ENCODE data around the gene PHACTR2. TPM values are rescaled to one million over a fixed set of nuclear protein-coding genes. Genes with fewer than 3 reads are reported as not detected.
A peak's percentile ranks its signal among the peaks of the same experiment; 100 is the strongest.
"Not testable (repeated sequence)": the region's sequence is repeated elsewhere in the genome, so short reads cannot be mapped to it uniquely, and the experiment has no call there.

The PHACTR2 gene
- 10 to 100 TPM; 28.4 to 93.7 (median 35.1) TPM for polyA plus RNA-seq (ENCODE audit: insufficient read length in 4 of 4)

GRCh38 chr6:143677891-143678791, at the start of gene PHACTR2:
Gene PHACTR2, plus strand, starts transcription at chr6:143677965. Its CDS starts 199 bp downstream, at chr6:143678164.
- peak in 3 of 4 donors; percentile 67 to 70 (median 70) for DNase-seq (ENCODE audit: low read depth in 4 of 4, low spot score in 3 of 4)

- DNase-seq (ENCODE audit: low read depth in 4 of 4, low spot score in 3 of 4) = no peak
These were observed 48.4 kb upstream of the PHACTR2 start for GRCh38 chr6:143629104-143630080.

DNA sequence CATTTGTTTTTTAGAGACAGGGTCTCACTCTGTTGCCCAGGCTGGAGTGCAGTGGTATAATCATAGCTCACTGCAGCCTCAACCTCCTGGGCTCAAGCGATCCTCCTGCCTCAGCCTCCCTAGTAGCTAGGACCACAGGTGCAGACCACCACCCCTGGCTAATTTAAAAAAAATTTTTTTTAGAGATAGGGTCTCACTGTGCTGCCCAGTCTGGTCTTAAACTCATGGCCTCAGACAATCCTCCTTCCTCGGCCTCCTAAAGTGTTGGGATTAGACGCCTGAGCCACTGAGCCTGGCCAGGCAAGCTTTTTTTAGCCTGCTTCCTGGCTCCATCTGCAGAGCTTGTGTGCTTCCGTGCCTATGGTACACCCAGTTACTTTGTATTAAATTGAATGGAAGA, 46.6 kb upstream of the PHACTR2 start:
- not testable (repeated sequence) for DNase-seq (ENCODE audit: low read depth in 4 of 4, low spot score in 3 of 4)

GRCh38 chr6:143632894-143633293, 44.9 kb upstream of the PHACTR2 start:
- no peak for DNase-seq (ENCODE audit: low read depth in 4 of 4, low spot score in 3 of 4)

DNA sequence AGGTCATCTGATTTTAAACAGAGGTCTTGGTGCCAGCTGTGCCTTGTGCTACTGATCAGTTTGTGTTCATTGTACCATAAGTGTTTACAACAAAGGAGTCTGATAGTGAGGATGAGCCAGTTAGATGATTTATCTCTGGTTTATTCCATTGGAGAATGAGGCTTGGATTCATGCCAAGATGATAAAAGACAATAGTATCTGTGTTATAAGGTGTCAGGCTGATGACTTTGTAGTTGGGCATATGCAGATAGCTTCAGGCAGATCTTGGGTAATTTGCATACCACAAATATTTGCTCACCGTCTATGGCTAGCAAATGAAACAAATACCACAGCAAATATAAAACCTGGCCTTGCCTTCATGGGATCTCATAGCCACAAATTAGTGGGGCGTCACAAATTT, 43.3 kb upstream of the PHACTR2 start:
- no peak for DNase-seq (ENCODE audit: low read depth in 4 of 4, low spot score in 3 of 4)

DNA sequence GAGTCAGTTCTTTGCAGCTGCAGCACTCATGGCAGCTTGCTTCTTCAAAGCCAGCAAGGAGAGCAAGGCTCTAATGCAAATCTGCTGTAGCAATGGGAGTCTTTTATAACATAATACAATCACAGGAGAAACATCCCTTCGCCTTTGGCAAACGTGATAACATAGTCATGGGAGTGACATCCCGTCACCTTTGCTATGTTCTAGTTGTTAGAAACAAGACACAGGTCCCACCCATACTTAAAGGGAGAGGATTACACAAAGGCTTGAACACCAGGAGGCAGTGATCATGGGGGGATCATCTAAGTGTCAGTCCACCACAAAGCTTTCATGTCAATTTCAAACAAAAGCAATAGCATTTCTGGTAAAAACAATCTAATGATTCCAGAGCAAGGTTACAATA, 40.1 kb upstream of the PHACTR2 start:
- no peak for DNase-seq (ENCODE audit: low read depth in 4 of 4, low spot score in 3 of 4)

DNA sequence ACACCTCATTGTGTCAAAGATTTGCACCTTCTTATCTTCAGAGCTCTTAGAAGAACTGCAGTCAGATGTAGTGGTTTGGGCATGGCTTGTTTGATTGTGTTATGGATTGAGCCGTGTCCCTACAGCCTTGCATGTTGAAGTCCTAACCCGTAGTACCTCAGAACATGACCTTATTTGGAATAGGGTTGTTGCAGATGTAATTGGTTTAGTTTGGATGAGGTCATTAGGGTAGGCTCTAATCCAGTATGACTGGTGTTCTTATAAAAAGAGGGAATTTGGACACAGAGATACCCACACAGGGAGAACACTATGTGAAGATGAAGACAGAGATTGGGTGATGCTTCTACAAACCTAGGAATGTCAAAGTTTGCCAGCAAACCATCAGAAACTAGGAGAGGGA, 35.4 kb upstream of the PHACTR2 start:
- DNase-seq (ENCODE audit: low read depth in 4 of 4, low spot score in 3 of 4) = no peak

GRCh38 chr6:143647191-143647590, 30.6 kb upstream of the PHACTR2 start:
- no peak for DNase-seq (ENCODE audit: low read depth in 4 of 4, low spot score in 3 of 4)

- DNase-seq (ENCODE audit: low read depth in 4 of 4, low spot score in 3 of 4) = no peak
These were observed 30.0 kb upstream of the PHACTR2 start for GRCh38 chr6:143647732-143648131.

DNA sequence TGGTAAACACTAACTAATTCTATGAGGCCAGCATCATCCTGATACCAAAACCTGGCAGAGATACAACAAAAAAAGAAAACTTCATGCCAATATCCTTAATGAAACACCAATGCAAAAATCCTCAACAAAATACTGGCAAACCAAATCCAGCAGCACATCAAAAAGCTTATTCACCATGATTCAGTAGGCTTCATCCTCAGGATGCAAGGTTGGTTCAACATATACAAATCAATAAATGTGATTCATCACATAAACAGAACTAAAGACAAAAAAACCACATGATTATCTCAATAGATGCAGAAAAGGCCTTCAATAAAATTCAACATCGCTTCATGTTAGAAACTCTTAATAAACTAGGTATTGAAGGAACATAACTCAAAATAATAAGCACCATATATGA, 28.4 kb upstream of the PHACTR2 start:
- not testable (repeated sequence) for DNase-seq (ENCODE audit: low read depth in 4 of 4, low spot score in 3 of 4)

DNA sequence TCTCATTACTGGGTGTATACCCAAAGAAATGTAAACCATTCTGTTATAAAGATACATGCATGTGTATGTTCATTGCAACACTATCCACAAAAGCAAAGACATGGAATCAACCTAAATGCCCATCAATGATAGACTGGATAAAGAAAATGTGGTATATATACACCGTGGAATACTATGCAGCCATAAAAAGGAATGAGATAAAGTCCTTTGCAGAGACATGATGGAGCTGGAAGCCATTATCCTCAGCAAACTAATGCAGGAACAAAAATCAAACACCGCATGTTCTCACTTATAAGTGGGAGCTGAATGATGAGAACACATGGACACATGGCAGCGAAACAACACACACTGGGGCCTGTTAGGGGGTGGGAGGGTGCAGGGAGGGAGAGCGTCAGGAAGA, 26.4 kb upstream of the PHACTR2 start:
- DNase-seq (ENCODE audit: low read depth in 4 of 4, low spot score in 3 of 4) = not testable (repeated sequence)

DNA sequence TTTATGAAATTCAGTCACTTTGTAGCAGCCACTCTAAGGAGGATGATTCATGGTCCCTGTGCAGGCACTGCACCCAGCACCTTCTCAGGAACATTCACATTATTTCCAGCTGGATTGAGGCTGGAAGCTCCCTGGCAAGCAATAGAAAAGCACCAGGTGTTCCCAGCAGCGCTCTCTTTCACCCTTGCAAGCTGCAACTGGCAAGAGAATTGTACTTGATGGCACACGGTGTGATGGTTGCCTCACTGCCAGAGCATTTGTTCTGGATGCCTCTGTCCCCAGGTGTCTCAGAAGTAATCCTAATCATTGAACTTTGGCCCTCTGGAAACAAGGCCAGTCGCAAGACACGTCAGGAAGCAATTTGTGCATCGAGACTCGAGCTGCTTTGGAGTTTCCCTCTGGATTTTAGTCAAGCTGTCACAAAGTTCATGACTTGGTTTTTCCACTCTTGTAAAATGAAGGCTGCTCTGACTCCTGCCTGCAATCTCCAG, 24.9 kb upstream of the PHACTR2 start:
- no peak for DNase-seq (ENCODE audit: low read depth in 4 of 4, low spot score in 3 of 4)

GRCh38 chr6:143655541-143655940, 22.2 kb upstream of the PHACTR2 start:
- no peak for DNase-seq (ENCODE audit: low read depth in 4 of 4, low spot score in 3 of 4)

DNA sequence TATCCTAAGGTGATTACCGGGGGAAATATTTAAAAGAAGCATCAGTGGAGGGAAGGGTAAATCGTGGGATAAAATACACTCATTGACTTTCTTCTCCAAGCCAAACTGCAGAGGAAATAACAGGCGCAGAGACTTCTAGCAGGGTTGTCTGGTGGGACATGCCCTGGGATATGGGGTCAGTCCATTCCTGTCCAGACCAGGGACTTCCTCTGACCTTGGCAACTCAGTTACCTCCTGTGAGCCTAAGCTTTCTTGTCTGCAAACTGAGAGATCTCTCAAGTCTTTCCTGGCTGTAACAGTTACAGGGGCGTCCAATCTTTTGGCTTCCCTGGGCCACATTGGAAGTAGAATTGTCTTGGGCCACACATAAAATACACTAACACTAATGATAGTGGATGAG, 21.7 kb upstream of the PHACTR2 start:
- no peak for DNase-seq (ENCODE audit: low read depth in 4 of 4, low spot score in 3 of 4)

- no peak for DNase-seq (ENCODE audit: low read depth in 4 of 4, low spot score in 3 of 4)
These were observed 20.0 kb upstream of the PHACTR2 start for GRCh38 chr6:143657809-143658208.

- not testable (repeated sequence) for DNase-seq (ENCODE audit: low read depth in 4 of 4, low spot score in 3 of 4)
These were observed 17.6 kb upstream of the PHACTR2 start for GRCh38 chr6:143660170-143660569.

- DNase-seq (ENCODE audit: low read depth in 4 of 4, low spot score in 3 of 4) = no peak
These were observed 13.6 kb upstream of the PHACTR2 start for GRCh38 chr6:143664171-143664570.

DNA sequence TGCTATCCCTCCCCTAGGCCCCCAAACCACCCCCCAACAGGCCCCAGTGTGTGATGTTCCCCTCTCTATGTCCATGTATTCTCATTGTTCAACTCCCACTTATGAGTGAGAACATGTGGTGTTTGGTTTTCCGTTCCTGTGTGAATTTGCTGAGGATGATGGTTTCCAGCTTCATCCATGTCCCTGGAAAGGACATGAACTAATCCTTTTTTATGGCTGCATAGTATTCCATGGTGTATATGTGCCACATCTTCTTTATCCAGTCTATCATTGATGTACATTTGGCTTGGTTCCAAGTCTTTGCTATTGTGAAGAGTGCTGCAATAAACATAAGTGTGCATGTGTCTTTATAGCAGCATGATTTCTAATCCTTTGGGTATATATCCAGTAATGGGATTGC, 11.8 kb upstream of the PHACTR2 start:
- not testable (repeated sequence) for DNase-seq (ENCODE audit: low read depth in 4 of 4, low spot score in 3 of 4)

DNA sequence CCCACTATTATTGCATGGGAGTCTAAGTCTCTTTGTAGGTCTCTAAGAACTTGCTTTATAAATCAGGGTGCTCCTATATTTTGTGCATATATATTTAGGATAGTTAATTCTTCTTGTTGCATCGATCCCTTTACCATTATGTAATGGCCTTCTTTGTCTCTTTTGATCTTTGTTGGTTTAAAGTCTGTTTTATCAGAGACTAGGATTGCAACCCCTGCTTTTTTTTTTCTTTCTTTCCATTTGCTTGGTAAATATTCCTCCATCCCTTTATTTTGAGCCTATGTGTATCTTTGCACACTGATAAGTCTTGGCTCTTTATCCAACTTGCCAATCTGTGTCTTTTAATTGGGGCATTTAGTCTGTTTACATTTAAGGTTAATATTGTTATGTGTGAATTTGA, 8.3 kb upstream of the PHACTR2 start:
- not testable (repeated sequence) for DNase-seq (ENCODE audit: low read depth in 4 of 4, low spot score in 3 of 4)

DNA sequence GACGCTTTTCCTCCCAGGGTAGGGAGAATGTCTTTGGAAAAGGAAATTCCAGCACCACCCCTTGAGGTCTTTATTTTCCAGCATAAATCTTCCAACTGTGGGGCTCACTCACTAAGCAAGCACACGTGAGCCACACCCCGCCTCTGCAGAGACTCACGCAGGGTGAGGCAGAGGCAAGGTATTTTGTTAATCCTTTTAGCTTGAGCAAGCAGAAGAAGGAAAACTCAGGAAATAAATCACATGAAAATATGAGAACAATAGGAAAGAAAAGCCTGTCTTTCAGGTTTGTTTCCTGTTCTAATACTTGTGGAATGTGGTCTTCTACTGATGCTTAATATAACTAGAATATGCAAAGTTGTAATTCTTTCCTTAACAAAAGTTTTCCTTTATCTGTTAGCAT, 4.1 kb upstream of the PHACTR2 start:
- no peak for DNase-seq (ENCODE audit: low read depth in 4 of 4, low spot score in 3 of 4)

Data from left renal pelvis (tissue), 4 donors.